Osteoblast (primary cell): Measurements from ENCODE around the gene HOXD12. TPM values are rescaled to one million over a fixed set of nuclear protein-coding genes. Genes with fewer than 3 reads are reported as not detected.
A peak's percentile ranks its signal among the peaks of the same experiment; 100 is the strongest.

ENCODE experiments used
- DNase-seq: peaks from one replicate; pipeline ENCODE4 v3.0.0; 2011; ENCODE audit warnings: low spot score, mixed read lengths; ENCODE audit not compliant: insufficient read length; ENCODE audit errors: missing footprints
- H2AFZ ChIP-seq: 2 replicates; pipeline ENCODE4 v1.6.0; 2011; ENCODE audit warnings: mild to moderate bottlenecking, low read length
- H3K27ac ChIP-seq: 2 replicates; pipeline ENCODE4 v1.5.1; 2011; ENCODE audit warnings: mild to moderate bottlenecking, low read depth, low read length, moderate library complexity
- H3K27me3 ChIP-seq: 2 replicates; pipeline ENCODE4 v1.6.0; 2012; ENCODE audit warnings: mild to moderate bottlenecking, control low read depth, inconsistent platforms, low read length, moderate library complexity; ENCODE audit not compliant: insufficient read depth
- H3K36me3 ChIP-seq: 2 replicates; pipeline ENCODE4 v1.5.1; 2011; ENCODE audit warnings: mild to moderate bottlenecking, low read length, control low read depth, moderate library complexity; ENCODE audit not compliant: insufficient read depth
- H3K4me1 ChIP-seq: 2 replicates; pipeline ENCODE4 v1.5.1; 2011; ENCODE audit warnings: mild to moderate bottlenecking, low read length, control low read depth, moderate library complexity; ENCODE audit not compliant: insufficient read depth
- H3K4me2 ChIP-seq: 2 replicates; pipeline ENCODE4 v1.6.0; 2011; ENCODE audit warnings: mild to moderate bottlenecking, low read length; ENCODE audit not compliant: insufficient read depth
- H3K4me3 ChIP-seq: fragments of 200-600 bp; sonication (generic); 3 replicates; pipeline ENCODE4 v1.5.1; 2012; ENCODE audit warnings: mild to moderate bottlenecking, low read length, inconsistent platforms; ENCODE audit not compliant: insufficient read depth
- H3K79me2 ChIP-seq: 2 replicates; pipeline ENCODE4 v1.6.0; 2012; ENCODE audit warnings: mild to moderate bottlenecking, low read length, control low read depth, inconsistent platforms; ENCODE audit not compliant: insufficient read depth
- H3K9me3 ChIP-seq: 2 replicates; pipeline ENCODE4 v1.5.1; 2011; ENCODE audit warnings: low read depth, low read length, control low read depth
- H4K20me1 ChIP-seq: 2 replicates; pipeline ENCODE4 v1.6.0; 2012; ENCODE audit warnings: mild to moderate bottlenecking, low read length, control low read depth; ENCODE audit not compliant: insufficient read depth
- total RNA-seq: library from RNA; depleted of rRNA; stranded (reverse); fragments of >200 nt; gene quantifications from 2 replicates; pipeline ENCODE4 v1.2.3, GENCODE V29; 2012
- TF ChIP-seq, protein P1 (sequence below): IDR thresholded peaks from 2 replicates; pipeline ENCODE4 v1.5.1; 2011; ENCODE audit warnings: mild to moderate bottlenecking, low read depth, low read length, moderate library complexity; ENCODE audit errors: extremely low read depth

The HOXD12 gene
- total RNA-seq, 1 donor = not detected

GRCh38 chr2:176101842-176102241, 2.2 kb downstream of the HOXD12 start:
- Histone ChIP-seq H3K4me1 (peaks cover 12% of the 10 kb centered on the region), H3K4me2 (no peak overlapping the region), H3K79me2 (no peaks in the 10 kb centered on the region), H3K4me3 (no peak overlapping the region), H4K20me1 (peaks cover 3% of the 10 kb centered on the region), H3K36me3 (no peaks in the 10 kb centered on the region), H2AFZ (no peak overlapping the region), H3K27me3 (peaks cover 99% of the 10 kb centered on the region), H3K27ac (no peak overlapping the region), H3K9me3 (no peaks in the 10 kb centered on the region)
- DNase-seq = no peak
- TF ChIP-seq, protein P1, sequence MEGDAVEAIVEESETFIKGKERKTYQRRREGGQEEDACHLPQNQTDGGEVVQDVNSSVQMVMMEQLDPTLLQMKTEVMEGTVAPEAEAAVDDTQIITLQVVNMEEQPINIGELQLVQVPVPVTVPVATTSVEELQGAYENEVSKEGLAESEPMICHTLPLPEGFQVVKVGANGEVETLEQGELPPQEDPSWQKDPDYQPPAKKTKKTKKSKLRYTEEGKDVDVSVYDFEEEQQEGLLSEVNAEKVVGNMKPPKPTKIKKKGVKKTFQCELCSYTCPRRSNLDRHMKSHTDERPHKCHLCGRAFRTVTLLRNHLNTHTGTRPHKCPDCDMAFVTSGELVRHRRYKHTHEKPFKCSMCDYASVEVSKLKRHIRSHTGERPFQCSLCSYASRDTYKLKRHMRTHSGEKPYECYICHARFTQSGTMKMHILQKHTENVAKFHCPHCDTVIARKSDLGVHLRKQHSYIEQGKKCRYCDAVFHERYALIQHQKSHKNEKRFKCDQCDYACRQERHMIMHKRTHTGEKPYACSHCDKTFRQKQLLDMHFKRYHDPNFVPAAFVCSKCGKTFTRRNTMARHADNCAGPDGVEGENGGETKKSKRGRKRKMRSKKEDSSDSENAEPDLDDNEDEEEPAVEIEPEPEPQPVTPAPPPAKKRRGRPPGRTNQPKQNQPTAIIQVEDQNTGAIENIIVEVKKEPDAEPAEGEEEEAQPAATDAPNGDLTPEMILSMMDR = no peak

DNA sequence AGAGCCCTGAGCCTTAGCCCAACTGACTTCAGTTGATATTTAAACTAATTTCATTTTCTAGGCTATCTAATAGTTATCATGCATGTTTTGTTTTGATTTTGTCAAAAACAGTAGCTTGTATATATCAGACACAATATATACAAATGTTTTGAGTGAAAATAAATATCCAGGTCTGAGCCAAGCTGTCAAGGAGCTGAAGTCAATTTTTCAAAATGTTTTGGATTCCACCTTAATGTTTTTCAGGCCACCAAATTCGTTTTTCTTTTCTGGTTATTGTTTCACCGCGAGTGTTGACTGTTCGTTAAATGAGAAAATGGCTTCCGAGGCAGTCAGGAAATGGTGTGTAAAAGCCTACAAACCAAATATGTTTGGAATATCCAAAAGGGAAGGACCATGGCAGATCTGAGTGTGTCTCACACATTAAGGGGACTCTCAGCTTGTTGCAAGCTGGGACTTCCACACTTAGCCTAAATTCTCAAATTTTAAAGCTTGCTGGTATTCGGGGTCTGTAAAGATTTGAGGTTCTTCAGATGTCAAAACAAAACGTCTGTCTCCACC, 2.8 kb downstream of the HOXD12 start:
- H3K9me3 ChIP-seq = no peaks in the 10 kb centered on the region
- H3K4me2 ChIP-seq = no peak overlapping the region
- no peak overlapping the region for H2AFZ ChIP-seq
- H3K4me3 ChIP-seq = no peak overlapping the region
- no peak overlapping the region for H3K27ac ChIP-seq
- no peaks in the 10 kb centered on the region for H3K36me3 ChIP-seq
- peaks cover 8% of the 10 kb centered on the region for H3K4me1 ChIP-seq
- DNase-seq = no peak
- peaks cover 3% of the 10 kb centered on the region for H4K20me1 ChIP-seq
- H3K79me2 ChIP-seq = no peaks in the 10 kb centered on the region
- TF ChIP-seq, protein P1 = no peak
- H3K27me3 ChIP-seq = peaks cover 99% of the 10 kb centered on the region

GRCh38 chr2:176103194-176103593, 3.6 kb downstream of the HOXD12 start:
- H3K27me3 ChIP-seq = peaks cover 92% of the 10 kb centered on the region
- H3K4me3 ChIP-seq = no peak overlapping the region
- DNase-seq = no peak
- H3K36me3 ChIP-seq = no peaks in the 10 kb centered on the region
- no peaks in the 10 kb centered on the region for H3K9me3 ChIP-seq
- TF ChIP-seq, protein P1 = no peak
- H3K4me2 ChIP-seq = no peak overlapping the region
- no peaks in the 10 kb centered on the region for H3K79me2 ChIP-seq
- peaks cover 3% of the 10 kb centered on the region for H4K20me1 ChIP-seq
- H3K4me1 ChIP-seq = peaks cover 3% of the 10 kb centered on the region
- H3K27ac ChIP-seq = no peak overlapping the region
- H2AFZ ChIP-seq = no peak overlapping the region

- no peak for DNase-seq
- Histone ChIP-seq H3K27ac (no peak overlapping the region), H3K4me2 (peak overlapping the region; percentile 50), H3K4me1 (peaks cover 3% of the 10 kb centered on the region), H4K20me1 (peaks cover 3% of the 10 kb centered on the region), H3K79me2 (no peaks in the 10 kb centered on the region), H2AFZ (no peak overlapping the region), H3K36me3 (no peaks in the 10 kb centered on the region), H3K4me3 (no peak overlapping the region), H3K9me3 (no peaks in the 10 kb centered on the region), H3K27me3 (peaks cover 91% of the 10 kb centered on the region)
- TF ChIP-seq, protein P1 = no peak
Observed at GRCh38 chr2:176103742-176104315, 4.2 kb downstream of the HOXD12 start.
